DOHH2 (cell line): ENCODE measurements around the gene CALY.

ENCODE experiments used
- H3F3A ChIP-seq: fragments of 200-600 bp; sonication (generic), shearing (Covaris generic); 2 replicates; pipeline ENCODE4 v1.6.0; 2016; ENCODE audit warnings: antibody characterized with exemption, mild to moderate bottlenecking; ENCODE audit not compliant: control insufficient read depth, insufficient read depth
- H3K27ac ChIP-seq: fragments of 200-600 bp; sonication (generic); 2 replicates; pipeline ENCODE4 v1.5.1; 2014; ENCODE audit warnings: low read depth, mild to moderate bottlenecking, low read length, moderate library complexity
- H3K27me3 ChIP-seq: fragments of 200-600 bp; sonication (generic); 2 replicates; pipeline ENCODE4 v1.6.1; 2014; ENCODE audit warnings: mild to moderate bottlenecking, low read length, mixed read lengths; ENCODE audit not compliant: control insufficient read depth
- H3K36me3 ChIP-seq: fragments of 200-600 bp; sonication (generic); 2 replicates; pipeline ENCODE4 v1.6.1; 2014; ENCODE audit warnings: mild to moderate bottlenecking, low read length, moderate library complexity, mixed read lengths; ENCODE audit not compliant: control insufficient read depth
- H3K4me1 ChIP-seq: fragments of 200-600 bp; sonication (generic); 2 replicates; pipeline ENCODE4 v1.6.1; 2014; ENCODE audit warnings: mild to moderate bottlenecking, low read length, mixed read lengths; ENCODE audit not compliant: control insufficient read depth
- H3K4me2 ChIP-seq: fragments of 200-600 bp; sonication (generic); 2 replicates; pipeline ENCODE4 v1.6.0; 2014; ENCODE audit warnings: mild to moderate bottlenecking, low read length, moderate library complexity
- H3K4me3 ChIP-seq: fragments of 200-600 bp; sonication (generic); 2 replicates; pipeline ENCODE4 v1.5.1; 2014; ENCODE audit warnings: mild to moderate bottlenecking, low read length, mixed read lengths
- H3K79me2 ChIP-seq: fragments of 200-600 bp; sonication (generic); 2 replicates; pipeline ENCODE4 v1.6.1; 2014; ENCODE audit warnings: mild to moderate bottlenecking, low read length, mixed read lengths; ENCODE audit not compliant: control insufficient read depth
- H3K9me2 ChIP-seq: fragments of 200-600 bp; sonication (generic); replicated peaks from 2 replicates; pipeline ENCODE4 v1.6.1; 2014; ENCODE audit warnings: mild to moderate bottlenecking, low read length, mixed read lengths; ENCODE audit not compliant: control insufficient read depth
- H3K9me3 ChIP-seq: fragments of 200-600 bp; sonication (generic); 2 replicates; pipeline ENCODE4 v1.6.1; 2014; ENCODE audit warnings: antibody characterized with exemption, low read length, mixed read lengths; ENCODE audit not compliant: control insufficient read depth, insufficient read depth
- H4K20me1 ChIP-seq: fragments of 200-600 bp; sonication (generic); 2 replicates; pipeline ENCODE4 v1.6.0; 2014; ENCODE audit warnings: low read depth, mild to moderate bottlenecking, antibody characterized with exemption, low read length, moderate library complexity; ENCODE audit not compliant: control insufficient read depth, insufficient read depth
- EZH2phosphoT487 ChIP-seq: fragments of 200-600 bp; sonication (generic); IDR thresholded peaks from 2 replicates; pipeline ENCODE4 v1.6.1; 2017; ENCODE audit warnings: borderline replicate concordance, mild to moderate bottlenecking, antibody characterized with exemption, low read length, moderate library complexity, mixed read lengths
- TF ChIP-seq, protein P1 (sequence below): fragments of 200-600 bp; sonication (generic); IDR thresholded peaks from one replicate; pipeline ENCODE4 v1.5.1; 2014; ENCODE audit warnings: antibody characterized with exemption, mild to moderate bottlenecking, low read depth, low read length; ENCODE audit not compliant: poor library complexity, severe bottlenecking

Gene CALY

DNA sequence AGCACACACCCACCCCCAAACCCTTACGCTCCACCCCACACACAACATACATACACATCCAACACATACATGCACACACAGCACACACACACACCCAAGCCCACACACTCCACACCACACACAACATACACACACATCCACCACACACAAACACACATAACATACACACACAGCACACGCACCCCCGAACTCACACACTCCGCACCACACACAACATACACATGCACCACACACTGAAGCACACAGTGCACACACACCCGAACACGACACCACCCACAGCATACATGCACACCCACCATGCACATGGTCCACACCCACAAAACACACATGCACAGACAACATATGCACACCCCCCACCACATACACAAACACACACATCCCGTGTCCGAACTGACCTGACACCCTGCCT lies 12.5 kb upstream of the CALY start:
- no peaks in the 10 kb centered on the region for H3K27me3 ChIP-seq
- H3K4me3 ChIP-seq = no peak overlapping the region
- no peak overlapping the region for H3K4me2 ChIP-seq
- H3K27ac ChIP-seq = no peak overlapping the region
- H4K20me1 ChIP-seq = no peaks in the 10 kb centered on the region
- H3K36me3 ChIP-seq = no peaks in the 10 kb centered on the region
- H3K4me1 ChIP-seq = no peaks in the 10 kb centered on the region; the same call in 1 of the 2 replicates
- no peak for TF ChIP-seq EZH2phosphoT487
- TF ChIP-seq, protein P1, sequence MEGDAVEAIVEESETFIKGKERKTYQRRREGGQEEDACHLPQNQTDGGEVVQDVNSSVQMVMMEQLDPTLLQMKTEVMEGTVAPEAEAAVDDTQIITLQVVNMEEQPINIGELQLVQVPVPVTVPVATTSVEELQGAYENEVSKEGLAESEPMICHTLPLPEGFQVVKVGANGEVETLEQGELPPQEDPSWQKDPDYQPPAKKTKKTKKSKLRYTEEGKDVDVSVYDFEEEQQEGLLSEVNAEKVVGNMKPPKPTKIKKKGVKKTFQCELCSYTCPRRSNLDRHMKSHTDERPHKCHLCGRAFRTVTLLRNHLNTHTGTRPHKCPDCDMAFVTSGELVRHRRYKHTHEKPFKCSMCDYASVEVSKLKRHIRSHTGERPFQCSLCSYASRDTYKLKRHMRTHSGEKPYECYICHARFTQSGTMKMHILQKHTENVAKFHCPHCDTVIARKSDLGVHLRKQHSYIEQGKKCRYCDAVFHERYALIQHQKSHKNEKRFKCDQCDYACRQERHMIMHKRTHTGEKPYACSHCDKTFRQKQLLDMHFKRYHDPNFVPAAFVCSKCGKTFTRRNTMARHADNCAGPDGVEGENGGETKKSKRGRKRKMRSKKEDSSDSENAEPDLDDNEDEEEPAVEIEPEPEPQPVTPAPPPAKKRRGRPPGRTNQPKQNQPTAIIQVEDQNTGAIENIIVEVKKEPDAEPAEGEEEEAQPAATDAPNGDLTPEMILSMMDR = no peak
- H3K9me3 ChIP-seq = no peaks in the 10 kb centered on the region
- H3K9me2 ChIP-seq = no peaks in the 10 kb centered on the region
- no peaks in the 10 kb centered on the region for H3F3A ChIP-seq
- H3K79me2 ChIP-seq = no peaks in the 10 kb centered on the region

DNA sequence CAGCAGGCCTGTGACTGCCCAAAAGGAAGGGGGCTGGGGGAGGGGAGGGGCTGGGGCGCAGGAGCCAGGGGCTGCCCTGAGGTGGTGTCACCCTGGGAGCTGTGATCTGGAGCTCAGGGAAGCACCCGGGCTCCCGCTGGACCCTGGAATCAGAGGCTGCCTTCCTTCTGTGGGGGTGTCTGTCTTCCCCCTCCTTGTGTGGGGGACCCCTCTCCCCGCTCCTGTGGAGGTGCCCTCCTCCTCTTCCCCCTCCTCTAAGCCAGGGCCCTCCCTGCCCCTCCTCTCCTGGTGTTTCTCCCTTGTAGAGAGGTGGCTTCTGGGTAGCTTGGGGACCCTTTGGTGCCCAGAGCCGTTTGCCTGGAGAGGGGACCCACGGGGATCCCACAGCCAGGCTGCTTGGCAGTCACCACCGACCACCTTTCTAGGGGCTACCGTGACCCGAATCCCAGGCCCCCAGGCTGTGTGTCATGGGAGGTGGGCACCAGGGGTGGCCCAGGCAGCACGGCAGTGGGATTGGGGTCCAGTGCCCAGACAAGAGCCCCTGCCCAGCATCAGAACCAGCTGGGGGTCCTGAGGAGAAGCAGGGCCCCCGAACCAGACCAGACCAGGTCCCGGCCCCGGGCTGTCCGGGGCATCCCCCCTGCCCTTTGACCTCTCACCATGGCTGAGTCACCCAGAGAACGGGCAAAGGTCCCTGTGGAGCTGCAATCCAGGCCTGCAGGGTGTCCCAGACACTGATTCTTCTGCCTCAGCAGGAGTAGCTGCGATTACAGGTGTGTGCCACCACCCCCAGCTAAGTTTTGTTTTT lies 11.2 kb upstream of the CALY start:
- Histone ChIP-seq H4K20me1 (no peaks in the 10 kb centered on the region), H3K27ac (no peak overlapping the region), H3K9me2 (no peaks in the 10 kb centered on the region), H3K79me2 (no peaks in the 10 kb centered on the region), H3K4me3 (no peak overlapping the region), H3K36me3 (no peaks in the 10 kb centered on the region), H3K4me2 (no peak overlapping the region), H3K9me3 (no peaks in the 10 kb centered on the region), H3K4me1 (no peaks in the 10 kb centered on the region; the same call in 1 of the 2 replicates), H3F3A (no peaks in the 10 kb centered on the region), H3K27me3 (no peaks in the 10 kb centered on the region)
- TF ChIP-seq EZH2phosphoT487 = no peak
- TF ChIP-seq, protein P1 = no peak

DNA sequence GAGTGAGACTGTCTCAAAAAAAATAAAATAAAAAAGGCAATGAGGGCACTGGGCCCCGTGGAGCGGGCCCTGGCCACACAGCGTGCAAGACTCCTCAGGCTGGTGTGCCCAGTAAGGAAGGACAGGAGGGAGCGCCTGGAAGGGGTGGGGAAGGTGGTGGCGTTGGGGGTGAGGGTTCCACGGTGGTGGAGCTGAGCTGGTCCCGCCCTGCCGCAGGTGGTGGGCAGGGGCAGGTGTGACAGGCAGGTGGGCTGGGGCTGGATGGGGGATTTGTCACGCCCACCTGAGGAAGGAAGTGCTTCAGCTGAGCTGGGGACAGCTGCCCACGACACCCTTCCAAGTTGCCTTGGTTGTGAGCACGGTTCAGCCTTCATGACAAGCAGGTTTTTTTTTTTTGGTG lies 9.7 kb upstream of the CALY start:
- Histone ChIP-seq H3K9me2 (no peaks in the 10 kb centered on the region), H3K9me3 (no peaks in the 10 kb centered on the region), H3K36me3 (no peaks in the 10 kb centered on the region), H3K27ac (no peak overlapping the region), H3K4me3 (no peak overlapping the region), H3K4me2 (no peak overlapping the region), H3F3A (no peaks in the 10 kb centered on the region), H4K20me1 (no peaks in the 10 kb centered on the region), H3K27me3 (no peaks in the 10 kb centered on the region), H3K79me2 (no peaks in the 10 kb centered on the region), H3K4me1 (no peaks in the 10 kb centered on the region; the same call in 1 of the 2 replicates)
- TF ChIP-seq, protein P1 = no peak
- TF ChIP-seq EZH2phosphoT487 = no peak
